B cell (primary cell): ENCODE measurements around the gene IGFBP3. TPM values are rescaled to one million over a fixed set of nuclear protein-coding genes. Genes with fewer than 3 reads are reported as not detected.

Experiments
- ATAC-seq: fragments of 200-7000 bp; cut with Tn5 transposase; one replicate; pipeline ENCODE4 v1.10.0; 2021; ENCODE audit warnings: low read depth, mild to moderate bottlenecking, moderate number of reproducible peaks, moderate library complexity
- CTCF ChIA-PET: fragments of 350-600 bp; sonication (Branson Sonifier 250); formaldehyde crosslinking; loops from one replicate; lab custom pipeline; 2021; ENCODE audit warnings: antibody characterized with exemption, inconsistent platforms; lab: Charles Lee
- POLR2A ChIA-PET: fragments of 350-600 bp; sonication (Branson Sonifier 250); formaldehyde crosslinking; loops from one replicate; lab custom pipeline; 2021; ENCODE audit warnings: antibody characterized with exemption; lab: Charles Lee
- DNase-seq: peaks from one replicate; pipeline ENCODE4 v3.0.0; 2013
- H2AFZ ChIP-seq: 2 replicates; pipeline ENCODE4 v1.6.1; 2012; ENCODE audit warnings: mild to moderate bottlenecking, low read depth, low read length; ENCODE audit not compliant: insufficient read depth, poor library complexity, severe bottlenecking
- H3K27ac ChIP-seq, 2 donors: 1 replicate in 1 of 2; 2 replicates in 1 of 2; pipeline ENCODE4 v1.5.1; 2012 to 2013; ENCODE audit warnings: low read length in 2 of 2, mild to moderate bottlenecking in 2 of 2, moderate library complexity in 1 of 2
- H3K27me3 ChIP-seq, 4 experiments: fragments of 200-600 bp in 1 of 4; sonication (generic) in 1 of 4; replicated peaks in 1 of 4; 1 replicate in 2 of 4; 2 replicates in 2 of 4; pipeline versions ENCODE4 v1.6.1 to v1.7.0; 2013 to 2016; ENCODE audit warnings: low read length in 3 of 4, mild to moderate bottlenecking in 2 of 4, mixed read lengths in 1 of 4, moderate library complexity in 1 of 4; ENCODE audit not compliant: insufficient read depth in 4 of 4, control insufficient read depth in 3 of 4; ENCODE audit errors: control extremely low read depth in 1 of 4
- H3K36me3 ChIP-seq, 2 experiments: replicated peaks in 1 of 2; 1 replicate in 1 of 2; 2 replicates in 1 of 2; pipeline versions ENCODE4 v1.6.1 to v1.7.1; 2013; ENCODE audit warnings: low read length in 1 of 2; ENCODE audit not compliant: insufficient read depth in 2 of 2, control insufficient read depth in 1 of 2; ENCODE audit errors: control extremely low read depth in 1 of 2, extremely low read depth in 1 of 2
- H3K4me1 ChIP-seq, 2 donors: fragments of 200-600 bp in 1 of 2; sonication (generic) in 1 of 2; 1 replicate in 1 of 2; 2 replicates in 1 of 2; pipeline versions ENCODE4 v1.5.1 to v1.6.1; 2013 to 2017; ENCODE audit warnings: low read length in 2 of 2; ENCODE audit not compliant: control insufficient read depth in 2 of 2, insufficient read depth in 2 of 2
- H3K4me2 ChIP-seq: replicated peaks from 2 replicates; pipeline ENCODE3; 2012; ENCODE audit warnings: mild to moderate bottlenecking, low read depth, low read length; ENCODE audit not compliant: poor library complexity, severe bottlenecking
- H3K4me3 ChIP-seq, 5 experiments: fragments of 200-600 bp in 1 of 5; sonication (generic) in 1 of 5; 1 replicate in 3 of 5; 2 replicates in 2 of 5; pipeline versions ENCODE4 v1.5.1 to v1.7.0; 2011 to 2016; ENCODE audit warnings: low read length in 4 of 5, mild to moderate bottlenecking in 4 of 5, low read depth in 2 of 5, control low read depth in 1 of 5, moderate library complexity in 1 of 5; ENCODE audit not compliant: insufficient read depth in 1 of 5; ENCODE audit errors: control extremely low read depth in 1 of 5, extremely low read depth in 1 of 5
- H3K79me2 ChIP-seq: fragments of 200-600 bp; sonication (generic); one replicate; pipeline ENCODE4 v1.6.0; 2016; ENCODE audit warnings: low read length; ENCODE audit not compliant: control insufficient read depth, insufficient read depth
- H3K9ac ChIP-seq: fragments of 200-600 bp; sonication (generic); 2 replicates; pipeline ENCODE4 v1.6.1; 2017; ENCODE audit warnings: mild to moderate bottlenecking, low read length, moderate library complexity
- H3K9me3 ChIP-seq, 3 donors: one replicate each; pipeline versions ENCODE4 v1.6.1 to v1.7.1; 2013; ENCODE audit warnings: low read length in 2 of 3; ENCODE audit not compliant: control insufficient read depth in 2 of 3, insufficient read depth in 1 of 3; ENCODE audit errors: control extremely low read depth in 1 of 3
- H4K20me1 ChIP-seq: 2 replicates; pipeline ENCODE4 v1.6.0; 2012; ENCODE audit warnings: mild to moderate bottlenecking, low read length; ENCODE audit not compliant: insufficient read depth, control insufficient read depth, poor library complexity, severe bottlenecking
- H3K27ac Mint-ChIP-seq: one replicate; pipeline ENCODE4 v1.8.0; 2021; ENCODE audit warnings: mixed read lengths
- H3K27me3 Mint-ChIP-seq: one replicate; pipeline ENCODE4 v1.8.0; 2021; ENCODE audit warnings: mixed read lengths
- H3K4me1 Mint-ChIP-seq: one replicate; pipeline ENCODE4 v1.8.0; 2021; ENCODE audit warnings: mixed read lengths
- H3K4me3 Mint-ChIP-seq: one replicate; pipeline ENCODE4 v1.8.0; 2021; ENCODE audit warnings: mixed read lengths
- H3K9me3 Mint-ChIP-seq: one replicate; pipeline ENCODE4 v1.8.0; 2022; ENCODE audit warnings: mixed read lengths; ENCODE audit not compliant: insufficient read depth
- CTCF ChIP-seq: fragments of 200-600 bp; IDR thresholded peaks from one replicate; pipeline ENCODE4 v1.8.0; 2022; ENCODE audit warnings: antibody characterized with exemption, mild to moderate bottlenecking
- EZH2 ChIP-seq: IDR thresholded peaks from 2 replicates; pipeline ENCODE4 v1.6.1; 2012; ENCODE audit warnings: borderline replicate concordance, low read depth, mild to moderate bottlenecking, moderate library complexity, low read length; ENCODE audit not compliant: insufficient read depth, poor library complexity, severe bottlenecking
- WGBS: methylation state at CpG from one replicate; pipeline ENCODE4 v1.1.5; 2013; ENCODE audit warnings: missing lambda C conversion rate; ENCODE audit not compliant: insufficient coverage; 5-methylcytosine and 5-hydroxymethylcytosine counted together
- intact Hi-C: fragments of 100-400 bp; cut with micrococcal nuclease; formaldehyde crosslinking; loops from one replicate; pipeline ENCODE4 v1.10.0; 2022
- polyA plus RNA-seq: library from polyadenylated mRNA; depleted of rRNA; stranded (reverse); fragments of >200 nt; gene quantifications from 2 replicates; pipeline ENCODE4 v1.2.3, GENCODE V29; 2012
- total RNA-seq, 2 donors: library from RNA; stranded (reverse); fragments of 120-200 nt in 1 of 2; gene quantifications; 1 replicate in 1 of 2; 2 replicates in 1 of 2; pipeline versions ENCODE4 v1.2.3 to v1.2.4, GENCODE V29; 2013 to 2022

Gene IGFBP3
- total and polyA plus RNA-seq, 2 donors (not counting 1 experiment from before 2014, with no cell fraction given) = not detected

DNA sequence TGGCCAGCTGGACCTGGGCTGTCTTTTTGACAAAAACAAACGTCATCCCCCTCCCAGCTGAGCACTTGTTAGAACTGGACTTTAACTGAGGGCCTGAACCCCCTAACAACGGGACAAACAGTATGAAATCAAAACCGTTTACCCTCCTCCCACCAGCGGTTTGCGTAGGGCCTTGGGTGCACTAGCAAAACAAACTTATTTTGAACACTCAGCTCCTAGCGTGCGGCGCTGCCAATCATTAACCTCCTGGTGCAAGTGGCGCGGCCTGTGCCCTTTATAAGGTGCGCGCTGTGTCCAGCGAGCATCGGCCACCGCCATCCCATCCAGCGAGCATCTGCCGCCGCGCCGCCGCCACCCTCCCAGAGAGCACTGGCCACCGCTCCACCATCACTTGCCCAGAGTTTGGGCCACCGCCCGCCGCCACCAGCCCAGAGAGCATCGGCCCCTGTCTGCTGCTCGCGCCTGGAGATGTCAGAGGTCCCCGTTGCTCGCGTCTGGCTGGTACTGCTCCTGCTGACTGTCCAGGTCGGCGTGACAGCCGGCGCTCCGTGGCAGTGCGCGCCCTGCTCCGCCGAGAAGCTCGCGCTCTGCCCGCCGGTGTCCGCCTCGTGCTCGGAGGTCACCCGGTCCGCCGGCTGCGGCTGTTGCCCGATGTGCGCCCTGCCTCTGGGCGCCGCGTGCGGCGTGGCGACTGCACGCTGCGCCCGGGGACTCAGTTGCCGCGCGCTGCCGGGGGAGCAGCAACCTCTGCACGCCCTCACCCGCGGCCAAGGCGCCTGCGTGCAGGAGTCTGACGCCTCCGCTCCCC lies 32.7 kb downstream of the IGFBP3 start, which contains the start of gene IGFBP1:
IGFBP1 (plus strand) TSS at position 304 of the 808 bp plus-strand sequence; CDS start at position 469, 165 bp downstream.
- H3K4me2 ChIP-seq = no peak within 1 kb of the TSS
- TF ChIP-seq CTCF (no peak), EZH2 (no peak)
- no peaks in the 10 kb centered on the region for H3K9me3 Mint-ChIP-seq
- peaks cover 2% of the 10 kb centered on the region for H3K4me1 Mint-ChIP-seq
- H4K20me1 ChIP-seq = no peaks in the 10 kb centered on the region
- WGBS = 7% methylated on average over 73 of the region's 73 CpGs
- peak within 1 kb of the TSS; percentile 2 for H2AFZ ChIP-seq
- no peak within 1 kb of the TSS for H3K9ac ChIP-seq
- intact Hi-C loops = no loop called here
- no peak for DNase-seq
- ChIA-PET POLR2A (no interaction called here), CTCF (interaction anchor here (0.9 kb wide), 1 partner anchor 14 kb away, joined by 3 read pairs; no protein-coding TSS in a partner anchor)
- H3K4me1 ChIP-seq = no peaks in the 10 kb centered on the region
- no peak within 1 kb of the TSS for H3K4me3 ChIP-seq
- H3K27me3 ChIP-seq = peaks cover 0 to 34% (median 15%) of the 10 kb centered on the region in 4 experiments
- H3K27me3 Mint-ChIP-seq = peaks cover 62% of the 10 kb centered on the region
- ATAC-seq = no peak
- no peak within 1 kb of the TSS for H3K27ac ChIP-seq
- H3K9me3 ChIP-seq = no peaks in the 10 kb centered on the region
- no peaks in the 10 kb centered on the region for H3K36me3 ChIP-seq
- no peak within 1 kb of the TSS for H3K4me3 Mint-ChIP-seq
- no peak within 1 kb of the TSS for H3K27ac Mint-ChIP-seq
- H3K79me2 ChIP-seq = no peaks in the 10 kb centered on the region
